Measurements from ENCODE around the gene A1BG.

Gene A1BG

DNA sequence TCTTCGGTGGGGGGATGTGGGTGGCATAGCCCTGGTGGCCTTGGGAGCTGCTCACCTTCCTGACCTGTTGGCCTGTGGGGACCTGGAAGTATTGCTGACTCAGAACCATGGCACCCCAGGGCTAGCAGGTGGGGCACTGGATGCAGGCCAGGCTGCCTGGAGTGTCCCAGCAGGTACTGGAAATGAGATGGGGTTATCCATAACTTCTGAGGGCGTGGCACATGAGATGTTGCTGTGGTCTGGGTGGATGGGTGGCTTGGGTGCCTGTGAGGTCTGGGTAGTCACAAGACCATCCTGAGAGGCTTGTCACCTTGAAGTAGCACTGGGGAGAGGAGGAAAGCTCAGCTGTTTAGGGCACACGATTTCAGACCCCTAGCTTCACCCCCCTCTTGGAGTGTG lies 41.5 kb upstream of the A1BG start:
- FAIRE-seq (no peak), DNase-seq (ENCODE audit: insufficient read length, low spot score) (no peak)
- no peak for TF ChIP-seq POLR2A (IDR thresholded peaks at IDR 0.05; ENCODE audit: low read depth, low read length)

DNA sequence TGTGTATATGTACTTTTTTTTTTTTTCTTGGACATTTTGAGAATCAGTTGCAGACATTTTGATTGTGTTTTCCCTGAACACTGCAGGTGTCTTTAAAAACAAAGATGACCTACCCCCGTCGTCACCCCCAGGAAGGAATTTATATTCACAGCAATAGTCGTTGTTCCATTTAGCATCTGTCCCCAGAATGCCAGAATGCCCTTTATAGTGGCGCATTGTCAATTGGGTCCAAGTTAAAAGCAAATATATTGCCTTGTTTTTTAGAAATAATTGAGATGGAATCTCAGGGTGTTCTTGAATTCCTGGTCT lies 40.4 kb upstream of the A1BG start:
- no peak for TF ChIP-seq POLR2A (IDR thresholded peaks at IDR 0.05; ENCODE audit: low read depth, low read length)
- FAIRE-seq: no peak

DNA sequence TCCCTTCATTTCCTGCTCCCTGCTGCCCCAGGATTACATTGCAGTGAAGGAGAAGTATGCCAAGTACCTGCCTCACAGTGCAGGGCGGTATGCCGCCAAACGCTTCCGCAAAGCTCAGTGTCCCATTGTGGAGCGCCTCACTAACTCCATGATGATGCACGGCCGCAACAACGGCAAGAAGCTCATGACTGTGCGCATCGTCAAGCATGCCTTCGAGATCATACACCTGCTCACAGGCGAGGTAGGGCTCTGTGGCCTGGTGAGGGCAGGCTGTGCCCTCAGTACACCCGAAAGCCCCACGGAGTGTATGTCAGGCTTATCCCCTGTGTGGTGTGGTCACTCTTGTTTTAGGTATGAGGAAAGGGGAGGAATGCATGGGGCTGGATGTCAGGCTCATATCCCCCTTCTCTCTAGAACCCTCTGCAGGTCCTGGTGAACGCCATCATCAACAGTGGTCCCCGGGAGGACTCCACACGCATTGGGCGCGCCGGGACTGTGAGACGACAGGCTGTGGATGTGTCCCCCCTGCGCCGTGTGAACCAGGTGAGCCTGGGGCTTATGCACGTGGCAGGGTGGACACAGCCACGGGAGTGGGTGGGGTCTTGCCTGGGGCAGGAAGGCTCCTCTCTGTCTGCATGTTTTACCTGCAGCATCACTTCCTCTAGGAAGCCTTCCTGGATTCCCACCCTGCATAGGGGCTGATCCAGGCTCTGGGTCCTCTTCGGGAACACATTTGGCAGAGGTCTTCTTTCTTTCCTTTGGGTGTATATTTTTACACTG lies 39.8 kb upstream of the A1BG start:
- DNase-seq (ENCODE audit: insufficient read length, low spot score) (no peak), FAIRE-seq (no peak)
- TF ChIP-seq POLR2A (IDR thresholded peaks at IDR 0.05; ENCODE audit: low read depth, low read length): no peak

More for the DNA sequence above, 40.4 kb upstream of the A1BG start:
- DNase-seq (ENCODE audit: insufficient read length, low spot score): no peak

DNA sequence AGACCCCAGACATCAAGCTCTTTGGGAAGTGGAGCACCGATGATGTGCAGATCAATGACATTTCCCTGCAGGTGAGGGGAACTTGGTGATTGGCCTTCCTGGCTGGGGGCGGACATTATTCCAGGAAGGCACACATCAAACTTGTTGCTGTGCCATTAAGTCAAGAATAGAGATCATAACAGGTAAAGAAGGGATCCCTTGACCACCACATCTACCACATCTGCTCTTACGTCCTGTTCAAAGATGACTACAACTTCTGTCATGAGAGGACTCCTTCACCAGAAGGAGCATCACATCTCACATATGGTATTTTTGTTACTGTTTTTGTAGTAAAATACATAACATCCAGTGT lies 34.9 kb upstream of the A1BG start:
- no peak for TF ChIP-seq POLR2A (IDR thresholded peaks at IDR 0.05; ENCODE audit: low read depth, low read length)
- FAIRE-seq (no peak), DNase-seq (ENCODE audit: insufficient read length, low spot score) (no peak)

DNA sequence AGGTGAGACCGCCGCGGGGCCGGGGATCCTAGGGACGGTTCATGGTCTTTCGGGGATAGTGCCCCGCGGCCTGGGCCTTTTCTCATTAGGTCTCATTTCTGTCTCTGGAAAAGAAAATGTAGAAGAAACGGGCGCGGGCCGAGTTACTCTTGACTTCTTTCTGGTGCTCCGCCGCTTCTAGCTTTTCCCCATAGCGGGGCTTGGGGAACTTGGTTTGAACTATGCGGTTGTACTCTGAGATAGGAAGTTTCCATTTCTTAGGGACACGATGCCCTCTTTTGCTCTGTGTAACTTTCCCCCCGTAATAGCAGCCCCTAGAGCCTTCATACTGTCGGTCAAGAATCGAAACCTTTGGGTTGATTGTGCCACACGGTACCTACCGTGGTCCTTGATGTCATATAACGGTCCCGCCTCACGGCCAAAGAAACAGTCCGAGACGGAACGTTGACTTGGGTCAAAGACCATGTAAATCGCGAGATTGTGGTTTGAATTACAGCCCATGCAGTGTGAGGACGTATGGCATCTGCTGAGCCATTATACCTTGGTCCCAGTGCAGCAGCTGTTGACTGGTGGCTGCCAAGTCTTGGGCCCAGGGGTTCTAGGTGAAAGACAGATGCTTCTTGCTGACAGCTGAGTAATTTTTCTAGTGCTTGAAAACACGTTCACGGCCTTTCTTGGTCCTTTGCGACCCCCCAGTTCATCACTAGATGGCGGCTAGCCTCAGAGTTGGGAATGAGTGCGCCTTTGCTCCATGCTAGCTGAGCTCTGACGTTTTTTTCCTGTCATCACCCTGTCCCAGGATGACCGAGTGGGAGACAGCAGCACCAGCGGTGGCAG lies 34.3 kb upstream of the A1BG start:
- FAIRE-seq: no peak
- no peak for TF ChIP-seq POLR2A (IDR thresholded peaks at IDR 0.05; ENCODE audit: low read depth, low read length)
- DNase-seq (ENCODE audit: insufficient read length, low spot score): no peak

DNA sequence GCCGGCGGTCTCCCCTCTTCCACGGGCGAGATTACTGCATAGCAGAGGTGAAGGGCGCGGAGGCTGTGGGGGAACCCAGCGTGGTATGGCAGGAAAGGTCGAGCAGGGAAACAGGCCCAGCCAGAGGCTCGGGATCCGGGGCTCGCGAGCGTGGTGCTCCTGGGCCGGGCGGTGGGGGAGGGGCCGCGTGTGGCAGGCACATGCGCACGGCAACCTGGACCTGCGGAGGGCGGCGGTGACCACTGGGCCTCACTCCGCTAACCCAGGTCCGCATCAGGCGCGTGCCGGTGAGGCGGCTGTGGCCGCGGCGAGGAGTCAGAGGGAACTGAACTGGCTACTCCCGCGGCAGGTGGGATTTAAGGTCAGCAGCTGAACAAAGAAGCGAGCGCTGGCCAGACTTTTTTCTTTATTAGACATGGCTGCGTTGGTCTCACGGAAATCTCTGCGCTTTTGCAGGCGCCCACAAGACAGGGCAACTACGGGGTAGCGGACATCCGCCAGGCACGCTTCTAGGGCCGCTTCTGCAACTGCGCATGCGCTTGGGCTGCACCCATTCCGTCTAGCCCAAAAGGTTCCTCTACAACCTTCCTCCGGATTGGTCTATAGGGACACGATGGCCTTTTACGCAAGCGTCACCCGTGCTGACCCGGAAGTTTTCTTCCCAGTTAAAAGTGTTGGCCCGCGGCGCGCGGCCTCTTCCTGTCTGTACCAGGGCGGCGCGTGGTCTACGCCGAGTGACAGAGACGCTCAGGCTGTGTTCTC lies 33.5 kb upstream of the A1BG start, which contains the start of gene RPS5:
Gene RPS5 (plus strand): TSS at position 694 of the 762 bp plus-strand sequence. CDS start 869 bp downstream, outside the sequence.
- no peak for FAIRE-seq
- DNase-seq (ENCODE audit: insufficient read length, low spot score): peak; percentile 100
- peak; percentile 91 for TF ChIP-seq POLR2A (IDR thresholded peaks at IDR 0.05; ENCODE audit: low read depth, low read length)

DNA sequence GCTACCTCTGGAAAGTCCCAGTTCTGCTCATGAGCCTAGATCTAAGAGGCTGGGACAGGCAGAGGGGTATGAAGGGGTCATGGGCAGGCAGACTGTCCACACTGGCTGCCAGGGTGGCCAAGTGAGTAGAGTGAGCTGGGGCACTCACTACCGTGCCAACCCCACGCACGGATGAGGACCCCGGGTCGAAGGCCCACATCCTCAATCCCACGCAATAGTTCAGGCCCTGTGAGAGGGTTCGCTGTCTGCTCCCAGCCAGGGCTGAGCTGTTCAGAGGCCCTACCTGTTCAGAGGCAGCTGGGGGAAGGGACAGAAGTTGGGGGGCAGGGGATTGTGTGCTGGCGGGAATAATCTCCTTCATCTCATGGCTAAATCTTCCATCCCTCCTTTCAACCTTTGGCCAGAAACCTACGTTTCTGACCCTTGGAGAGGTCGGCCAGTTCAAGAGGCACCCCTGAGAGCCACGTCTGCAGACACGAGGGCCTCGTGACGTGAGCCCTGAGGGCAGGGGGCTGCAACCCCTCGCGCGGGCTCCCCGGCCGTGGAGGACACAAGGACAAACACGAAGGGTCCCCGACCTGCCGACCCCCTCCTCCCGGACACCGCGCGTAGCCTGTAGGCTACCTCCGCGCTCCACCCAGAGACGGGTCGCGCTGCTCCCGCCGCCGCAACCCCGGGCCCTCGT lies 32.7 kb upstream of the A1BG start:
- no peak for DNase-seq (ENCODE audit: insufficient read length, low spot score)
- no peak for FAIRE-seq
- no peak for TF ChIP-seq POLR2A (IDR thresholded peaks at IDR 0.05; ENCODE audit: low read depth, low read length)

DNA sequence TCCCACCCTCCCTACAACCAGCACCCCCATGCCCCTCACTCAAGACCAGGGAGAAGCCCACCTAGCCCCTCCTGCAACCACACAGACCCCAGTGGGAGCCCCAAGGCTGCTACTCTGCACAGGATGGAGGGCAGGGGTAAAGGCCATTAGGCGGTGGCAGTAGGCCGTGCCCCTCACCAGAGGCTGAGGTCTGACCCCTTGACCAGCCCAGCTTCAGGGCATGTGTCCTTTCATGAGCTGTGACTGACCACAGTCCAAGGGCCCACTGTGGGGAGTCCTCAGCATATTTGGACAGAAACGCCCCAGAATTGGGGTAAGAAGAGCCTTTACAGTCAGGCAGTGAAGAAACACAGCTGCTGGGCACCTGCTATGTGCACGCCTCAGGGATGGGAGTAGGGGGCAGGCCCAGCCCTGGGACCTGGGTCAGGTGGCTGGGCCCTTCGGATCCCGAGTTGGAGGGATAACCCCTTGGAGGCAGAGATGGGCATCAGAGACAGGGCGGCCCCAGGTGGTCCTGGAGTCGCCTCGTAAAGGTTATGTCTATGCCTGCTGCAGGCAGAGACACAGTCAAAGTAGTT lies 32.1 kb upstream of the A1BG start:
- no peak for TF ChIP-seq POLR2A (IDR thresholded peaks at IDR 0.05; ENCODE audit: low read depth, low read length)
- DNase-seq (ENCODE audit: insufficient read length, low spot score) (no peak), FAIRE-seq (no peak)

DNA sequence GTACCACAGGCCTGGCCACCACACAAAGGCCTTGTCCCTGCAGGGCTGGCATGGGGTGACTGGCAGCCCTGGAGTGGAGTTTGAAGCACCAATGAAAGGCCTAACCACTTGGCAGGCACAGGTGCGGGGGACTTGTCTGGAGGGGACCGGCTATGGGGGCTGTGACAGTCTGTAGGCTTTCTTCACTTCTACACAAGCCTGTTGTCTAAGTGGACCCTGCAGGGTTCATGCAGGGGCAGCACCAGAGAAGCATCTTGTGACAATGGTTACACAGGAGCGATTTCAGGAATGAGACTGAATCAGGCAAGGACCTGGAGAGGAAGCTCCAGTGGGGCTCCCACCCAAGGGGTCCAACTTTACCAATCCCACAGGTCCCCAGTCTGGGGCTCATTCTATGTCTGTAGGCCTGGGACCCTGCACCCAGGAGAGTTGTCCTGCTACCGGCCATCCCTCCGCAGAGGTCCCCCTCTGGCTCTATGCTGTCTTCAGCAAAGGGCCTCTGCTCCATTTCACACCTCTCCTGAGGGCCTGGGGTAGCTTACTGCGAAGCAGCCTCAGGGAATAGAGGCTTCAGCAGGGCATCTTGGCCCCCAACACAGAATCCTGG lies 29.8 kb upstream of the A1BG start:
- no peak for DNase-seq (ENCODE audit: insufficient read length, low spot score)
- no peak for FAIRE-seq

DNA sequence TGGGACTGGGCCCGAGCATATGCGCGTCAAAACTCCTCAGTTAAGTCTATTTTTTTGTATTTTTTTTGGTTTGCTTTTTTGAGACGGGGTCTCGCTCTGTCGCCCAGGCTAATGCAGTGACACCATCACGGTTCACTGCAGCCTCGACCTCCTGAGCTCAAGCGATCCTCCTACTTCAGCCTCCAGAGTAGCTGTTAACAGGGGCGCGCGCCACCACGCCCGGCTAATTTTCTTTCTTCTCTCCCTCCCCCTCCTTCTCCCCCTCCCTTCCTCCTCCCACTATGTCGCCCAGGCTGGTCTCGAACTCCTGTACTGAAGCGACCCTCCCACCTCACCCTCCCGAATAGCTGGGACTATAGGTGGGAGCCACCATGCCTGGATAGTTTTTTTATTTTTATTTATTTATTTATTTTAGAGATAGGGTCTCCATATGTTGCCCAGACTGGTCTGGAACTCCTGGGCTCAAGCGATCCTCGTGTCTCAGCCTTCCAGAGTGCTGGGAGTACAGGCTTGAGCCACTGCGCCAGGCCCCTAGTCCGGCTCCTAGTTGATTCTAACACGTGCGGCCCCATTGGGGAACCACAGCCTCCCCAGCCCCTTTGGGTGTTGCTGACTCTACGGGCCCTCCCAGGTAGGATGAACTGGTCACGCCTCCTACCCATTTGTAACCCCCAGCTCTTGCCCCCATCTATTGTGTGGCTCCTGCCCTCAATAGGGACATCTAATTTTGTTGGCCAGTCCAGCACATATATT lies 28.3 kb upstream of the A1BG start:
- DNase-seq (ENCODE audit: insufficient read length, low spot score): no peak
- FAIRE-seq: no peak
- TF ChIP-seq POLR2A (IDR thresholded peaks at IDR 0.05; ENCODE audit: low read depth, low read length): no peak

More for the DNA sequence above, 29.8 kb upstream of the A1BG start:
- no peak for TF ChIP-seq POLR2A (IDR thresholded peaks at IDR 0.05; ENCODE audit: low read depth, low read length)

DNA sequence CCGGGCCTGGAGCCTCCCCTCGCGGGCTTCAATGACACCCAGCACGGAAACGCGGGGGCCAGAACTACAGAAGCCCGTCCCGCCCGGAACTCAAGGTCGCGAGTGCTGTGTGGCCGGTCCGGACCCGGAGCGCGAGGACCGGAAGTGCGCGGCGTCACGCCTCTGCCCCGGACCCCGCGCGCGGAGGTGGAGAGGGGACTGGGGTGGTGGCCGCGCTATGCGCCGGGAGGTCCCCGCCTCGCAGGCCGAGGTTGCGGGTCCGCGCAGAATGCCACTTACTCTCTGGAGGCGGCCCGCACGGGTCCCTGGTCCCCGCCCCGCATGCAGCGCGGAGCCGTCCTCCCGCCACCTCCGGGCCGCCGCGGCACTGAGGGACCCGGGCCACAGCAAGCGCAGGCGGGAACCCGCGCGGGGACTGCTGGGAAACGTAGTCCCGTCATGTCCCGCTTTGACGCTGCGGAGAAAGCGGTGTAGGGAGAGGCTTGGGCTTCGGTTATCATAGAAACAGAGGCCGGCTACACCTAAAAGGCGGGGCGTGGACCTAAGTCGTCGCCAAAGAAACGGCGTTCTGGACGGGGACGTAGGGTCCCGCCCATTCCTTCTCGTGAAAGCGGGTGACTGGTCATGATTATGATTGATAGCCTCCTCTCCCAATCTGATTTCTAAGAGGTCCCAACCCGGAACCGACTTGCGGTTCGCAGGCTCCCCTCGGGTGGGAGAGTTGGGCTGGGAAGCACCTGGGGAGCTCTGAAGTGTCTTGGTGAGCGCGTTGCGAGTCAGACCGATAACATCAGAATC lies 27.6 kb upstream of the A1BG start, which contains the start of gene ZNF837:
Gene ZNF837 (minus strand): TSS at position 369 of the 798 bp plus-strand sequence. CDS start 11,698 bp downstream, outside the sequence.
- TF ChIP-seq POLR2A (IDR thresholded peaks at IDR 0.05; ENCODE audit: low read depth, low read length): peak; percentile 83
- DNase-seq (ENCODE audit: insufficient read length, low spot score) (peak; percentile 99), FAIRE-seq (peak; percentile 53)
